Ureter (tissue), 1 donor: ENCODE measurements around the gene PHF5A. TPM values are rescaled to one million over a fixed set of nuclear protein-coding genes. Genes with fewer than 3 reads are reported as not detected.
"Not testable (repeated sequence)": the region's sequence is repeated elsewhere in the genome, so short reads cannot be mapped to it uniquely, and the experiment has no call there.

ENCODE experiments used
- DNase-seq: peaks from one replicate; pipeline ENCODE4 v3.0.0-alpha.2; 2020; ENCODE audit warnings: low spot score
- total RNA-seq: library from RNA; stranded (reverse); gene quantifications from one replicate; pipeline ENCODE4 v1.2.4, GENCODE V29; 2023
- donor health status: DM: yes; HTN: yes; CAD: no.

The PHF5A gene
- total RNA-seq, 1 donor from 2014 or later, result 32.3 TPM

DNA sequence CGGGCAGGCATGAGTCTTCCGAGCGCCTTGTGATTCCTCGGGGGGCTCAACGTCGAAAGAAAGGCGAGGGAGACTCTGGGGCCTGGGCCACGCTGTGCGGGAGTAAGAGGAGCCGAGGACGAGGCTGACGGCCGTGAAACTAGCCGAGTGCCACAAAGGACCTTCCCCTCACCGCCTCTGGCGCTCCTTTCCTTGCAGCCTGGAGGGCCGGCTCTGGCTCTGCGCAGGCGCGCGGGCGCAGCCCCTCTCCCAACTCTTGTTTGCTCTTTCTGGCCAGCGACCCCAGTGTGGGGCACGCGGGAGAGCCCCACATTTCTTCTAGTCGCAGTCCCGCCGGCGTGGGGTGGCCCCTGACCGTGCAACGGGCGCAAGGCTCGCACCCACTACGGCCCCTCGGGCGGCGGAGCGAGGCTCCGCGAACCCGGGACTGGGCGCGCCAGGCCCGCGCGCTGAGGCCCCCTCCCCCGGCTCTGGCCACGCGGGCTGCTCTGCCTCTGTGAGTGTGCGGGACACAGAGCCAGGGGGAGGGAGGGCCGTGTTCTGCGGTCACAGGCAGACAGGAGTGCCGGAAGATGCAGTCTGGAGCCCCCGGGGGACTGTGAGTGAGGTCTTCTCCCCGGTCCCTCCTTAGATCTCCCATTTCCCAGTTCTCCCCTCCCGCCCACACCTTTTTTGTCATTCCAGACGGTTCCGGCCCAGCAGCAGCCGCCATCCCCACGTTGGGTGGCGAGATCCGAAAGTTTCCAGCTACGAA lies 20.9 kb downstream of the PHF5A start:
- DNase-seq, result peak; percentile 75

- DNase-seq, result peak; percentile 96
Measured at GRCh38 chr22:41446639-41447434, 21.7 kb downstream of the PHF5A start, which contains the start of gene TOB2. Gene TOB2 (minus strand): TSS chr22:41446801. CDS start chr22:41437345, 9,456 bp downstream.

DNA sequence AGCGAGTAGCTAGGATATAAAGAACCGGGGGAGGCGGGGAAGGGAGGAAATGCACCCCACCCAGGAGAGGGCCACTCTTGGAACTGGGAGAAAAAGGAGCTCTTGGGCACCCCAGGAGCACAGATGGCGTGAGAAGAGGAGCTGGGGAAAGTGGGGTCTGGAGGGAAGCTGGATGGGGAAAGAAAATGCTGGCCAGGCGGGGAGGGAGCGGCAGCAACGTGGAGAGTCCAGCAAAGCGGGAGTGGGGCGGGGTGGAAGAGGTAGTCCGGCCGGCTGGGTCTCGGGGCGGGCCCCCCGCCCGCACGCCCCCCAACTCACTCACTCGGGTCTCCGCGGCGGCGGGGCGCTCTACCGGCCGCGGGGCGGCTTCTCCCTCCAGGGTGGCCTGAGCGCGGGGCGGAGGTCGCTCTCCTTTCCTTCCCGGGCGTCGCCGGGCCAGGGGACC lies 22.4 kb downstream of the PHF5A start:
- peak; percentile 61 for DNase-seq

DNA sequence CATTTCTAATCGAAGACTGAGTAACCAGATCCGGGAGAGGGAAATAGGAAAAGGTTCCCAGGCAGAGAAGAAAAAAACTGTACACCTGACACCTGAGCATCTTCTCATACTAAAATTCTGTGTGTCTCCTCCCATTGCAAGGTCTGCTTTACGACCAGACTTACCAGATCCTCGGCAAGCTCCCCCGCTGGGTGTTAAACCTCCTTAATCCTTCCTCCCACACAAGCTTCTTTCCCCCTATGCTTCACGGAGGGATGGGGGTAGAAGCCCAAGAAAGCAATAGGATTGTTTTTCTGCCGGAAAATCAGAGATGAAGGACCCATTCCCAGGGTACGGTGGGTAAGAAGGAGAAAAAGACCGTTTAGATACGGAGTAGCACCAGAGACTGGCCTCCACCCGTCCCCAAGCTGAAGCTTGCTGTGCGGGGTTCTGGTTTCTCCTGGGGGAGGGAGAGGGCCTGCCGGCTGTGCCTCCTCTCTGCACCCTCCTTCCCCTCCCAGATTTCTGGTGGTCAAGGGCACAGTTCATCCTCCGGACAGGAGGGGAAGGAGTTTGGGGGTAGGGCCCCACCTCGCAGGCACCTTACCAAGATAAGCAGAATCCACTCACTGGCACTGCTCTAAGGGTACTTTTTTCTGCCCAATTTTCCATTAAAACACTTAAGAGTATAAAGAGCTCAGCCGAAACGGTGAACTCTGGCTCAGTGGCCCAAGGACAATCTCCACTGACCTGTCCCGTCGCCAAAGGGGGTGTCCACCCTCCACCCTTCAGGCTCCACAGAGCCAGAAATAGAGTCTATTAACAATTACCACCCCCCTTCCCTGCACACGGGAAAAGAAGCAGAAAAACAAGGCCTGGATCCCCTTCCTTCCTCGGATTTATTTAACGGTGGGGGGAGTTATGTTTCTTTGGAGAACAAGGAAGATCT lies 23.1 kb downstream of the PHF5A start:
- peak; percentile 54 for DNase-seq

DNA sequence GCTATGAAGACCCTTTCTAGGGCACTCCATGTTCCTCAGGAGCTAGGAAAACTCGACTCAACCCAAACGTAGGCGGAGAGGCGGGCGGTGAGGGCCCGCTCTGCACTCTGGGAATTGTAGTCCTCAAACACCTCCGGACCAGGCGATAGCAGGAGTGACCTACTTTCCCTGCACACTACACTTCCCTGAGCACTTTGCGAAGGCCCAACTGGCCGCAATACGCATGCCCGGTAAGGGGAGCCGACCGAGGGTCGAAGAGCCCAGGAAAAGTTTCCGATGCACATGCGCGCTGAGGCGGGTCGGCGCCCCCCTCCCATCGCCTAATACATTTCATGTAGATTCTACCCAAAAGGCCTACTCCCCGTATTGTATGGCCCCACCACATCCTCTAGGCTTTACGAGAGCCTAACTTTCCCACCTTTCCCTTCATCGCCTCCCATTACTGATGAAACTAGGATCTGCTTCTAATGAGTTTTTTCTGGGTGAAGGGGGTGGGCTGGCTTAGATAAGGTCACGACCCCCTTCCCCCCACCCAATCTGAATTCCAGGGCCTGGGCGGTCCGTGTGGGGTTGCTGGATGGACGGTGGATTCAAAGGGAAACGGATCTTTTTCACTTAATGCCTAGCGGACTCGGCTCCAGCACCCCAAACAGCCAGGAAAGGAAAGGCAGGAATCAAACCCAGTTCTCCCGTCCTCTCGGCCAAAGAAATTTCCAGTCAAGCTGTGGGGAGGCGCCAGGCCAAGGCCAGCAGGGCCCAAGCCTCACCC lies 23.9 kb downstream of the PHF5A start:
- peak; percentile 91 for DNase-seq

DNA sequence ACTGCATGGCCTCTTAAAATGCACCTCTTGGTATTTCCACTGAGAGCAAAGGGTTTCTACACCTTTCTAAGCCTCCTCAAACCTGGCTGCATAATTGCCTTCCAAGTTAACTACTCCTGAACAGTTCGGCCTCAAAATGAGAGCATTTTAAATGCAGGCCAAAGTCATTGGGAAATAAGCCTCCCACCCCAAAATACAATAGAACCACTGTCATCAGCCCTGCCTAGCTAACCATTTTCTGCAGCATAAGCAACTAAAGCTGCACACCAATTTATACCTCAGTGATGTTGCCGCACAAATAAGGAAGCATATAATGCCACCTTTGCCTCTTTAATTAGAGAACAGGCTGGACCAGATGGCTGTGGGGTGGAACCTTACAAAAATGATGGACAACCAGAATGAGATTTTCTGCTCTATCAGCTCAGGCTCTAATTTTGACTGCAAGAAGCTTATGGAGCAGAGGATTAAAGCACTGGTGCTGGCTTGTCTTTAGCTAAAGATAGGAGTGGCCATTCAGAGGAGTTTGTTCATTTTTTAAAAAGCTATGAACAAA lies 26.2 kb downstream of the PHF5A start:
- DNase-seq, result no peak

GRCh38 chr22:41440511-41440910 lies 28.0 kb downstream of the PHF5A start:
- not testable (repeated sequence) for DNase-seq

DNA sequence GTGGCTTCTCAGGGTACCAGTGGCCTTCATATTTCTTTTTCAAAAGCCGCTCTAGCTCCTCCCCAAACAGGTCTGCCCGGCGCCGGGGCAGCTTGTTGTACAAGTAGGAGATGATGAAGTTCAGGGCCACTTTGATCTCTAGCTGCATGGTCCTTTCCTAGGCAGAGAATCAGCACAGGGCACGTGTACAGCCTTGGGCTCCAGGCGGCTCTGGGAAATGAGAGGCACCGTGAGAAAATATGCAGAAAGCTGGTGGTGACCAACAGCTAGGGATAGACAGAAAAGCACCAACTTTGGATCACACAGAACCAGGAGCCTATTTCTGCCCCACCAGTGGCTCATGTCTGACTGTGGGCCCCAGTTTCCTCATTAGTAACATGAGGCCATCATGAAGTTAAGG lies 31.3 kb downstream of the PHF5A start:
- no peak for DNase-seq

DNA sequence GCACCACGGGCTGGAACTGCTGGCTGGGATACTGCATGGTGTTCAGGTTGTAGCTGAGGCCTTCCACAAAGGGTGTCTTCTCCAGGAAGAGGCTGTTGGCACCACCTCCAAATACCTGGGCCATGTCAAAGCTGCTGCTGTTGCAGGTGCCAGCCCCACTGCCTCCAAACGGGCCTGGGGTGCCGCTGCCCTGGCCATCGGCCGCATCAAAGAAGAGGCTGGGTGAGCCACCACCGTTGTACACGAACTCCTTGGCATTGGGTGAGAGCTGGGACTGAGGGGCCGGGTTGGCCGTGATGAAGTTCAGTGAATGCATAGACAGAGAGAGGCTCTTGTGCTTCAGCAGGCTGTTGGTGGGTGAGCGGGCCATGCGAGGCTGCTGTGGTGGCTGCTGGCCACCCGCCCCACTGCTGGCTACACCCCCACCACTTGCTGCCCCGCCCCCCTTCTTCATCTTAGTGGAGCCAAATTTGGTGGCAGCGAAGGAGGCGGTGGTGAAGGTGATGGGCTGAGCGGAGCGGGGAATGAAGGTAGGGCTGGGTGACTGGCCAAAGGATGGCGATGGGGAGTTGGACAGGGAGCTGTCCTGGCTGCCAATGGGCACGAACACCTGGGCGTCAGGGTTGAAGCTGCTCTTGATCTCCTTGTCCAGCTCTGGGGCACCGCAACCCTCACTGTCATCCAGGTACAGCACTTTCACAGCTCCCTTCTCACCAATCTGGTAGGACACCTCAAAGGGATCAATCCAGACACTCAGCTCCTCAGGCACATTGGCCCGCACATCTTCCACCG lies 32.0 kb downstream of the PHF5A start:
- DNase-seq, result no peak

GRCh38 chr22:41435560-41435959 lies 32.9 kb downstream of the PHF5A start:
- DNase-seq, result no peak

GRCh38 chr22:41434361-41435003 lies 34.0 kb downstream of the PHF5A start:
- not testable (repeated sequence) for DNase-seq

GRCh38 chr22:41433480-41433879 lies 35.0 kb downstream of the PHF5A start:
- DNase-seq, result not testable (repeated sequence)

DNA sequence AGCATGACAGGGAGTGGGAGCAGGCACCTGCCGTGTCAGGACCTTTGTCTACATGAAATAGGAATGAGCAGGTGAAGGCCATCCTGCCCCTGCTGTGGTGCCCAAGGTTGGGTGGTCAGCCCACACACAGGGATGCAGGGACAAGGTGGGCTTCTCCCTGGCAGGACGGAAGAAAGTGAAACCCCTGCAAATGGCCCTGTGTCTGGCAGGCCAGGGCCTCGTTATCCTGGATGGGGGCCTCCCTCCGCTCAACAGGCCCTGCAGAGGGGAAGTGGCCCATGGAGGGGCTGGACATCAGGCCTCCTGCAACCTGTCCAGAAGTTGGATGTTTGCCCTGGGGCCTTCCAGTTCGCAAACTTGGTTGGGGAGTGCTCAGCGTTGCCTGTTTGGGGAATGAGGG lies 36.8 kb downstream of the PHF5A start:
- no peak for DNase-seq

DNA sequence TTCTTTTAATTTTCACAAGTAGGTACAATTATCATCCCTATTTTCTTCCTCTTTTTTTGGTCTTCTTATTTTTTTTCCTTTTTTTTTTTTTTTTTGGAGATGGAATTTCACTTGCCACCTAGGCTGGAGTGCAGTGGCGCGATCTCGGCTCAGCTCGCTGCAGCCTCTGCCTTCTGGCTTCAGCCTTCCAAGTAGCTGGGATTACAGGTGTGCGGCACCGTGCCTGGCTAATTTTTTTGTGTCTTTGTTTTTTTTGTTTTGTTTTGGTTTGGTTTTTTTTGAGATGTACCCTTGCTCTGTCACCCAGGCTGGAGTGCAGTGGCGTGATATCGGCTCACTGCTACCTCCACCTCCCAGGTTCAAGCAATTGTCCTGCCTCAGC lies 38.5 kb downstream of the PHF5A start:
- no peak for DNase-seq

- no peak for DNase-seq
Measured at GRCh38 chr22:41429232-41429950, 39.1 kb downstream of the PHF5A start.

- no peak for DNase-seq
Measured at GRCh38 chr22:41425660-41426365, 42.7 kb downstream of the PHF5A start.

DNA sequence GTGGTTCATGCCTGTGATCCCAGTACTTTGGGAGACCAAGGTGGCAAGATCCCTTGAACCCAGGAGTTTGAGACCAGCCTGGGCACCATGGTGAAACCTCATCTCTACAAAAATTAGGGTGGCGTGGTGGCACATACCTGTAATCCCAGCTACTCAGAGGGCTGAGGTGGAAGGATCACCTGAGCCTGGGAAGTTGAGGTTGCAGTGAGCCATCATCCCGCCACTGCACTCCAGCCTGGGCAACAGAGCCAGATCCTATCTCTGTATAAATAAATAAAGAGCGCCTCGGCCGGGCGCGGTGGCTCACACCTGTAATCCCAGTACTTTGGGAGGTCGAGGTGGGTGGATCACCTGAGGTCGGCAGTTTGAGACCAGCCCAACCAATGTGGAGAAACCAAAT lies 49.8 kb downstream of the PHF5A start:
- DNase-seq, result no peak
